Measurements from ENCODE around the gene SKOR2.
"Not testable (repeated sequence)": the region's sequence is repeated elsewhere in the genome, so short reads cannot be mapped to it uniquely, and the experiment has no call there.

Gene SKOR2

GRCh38 chr18:47187721-47188120 lies 63.7 kb downstream of the SKOR2 start:
- DNase-seq = no peak

- DNase-seq = no peak
Observed at GRCh38 chr18:47184419-47185050, 66.9 kb downstream of the SKOR2 start.

- DNase-seq = not testable (repeated sequence)
Observed at GRCh38 chr18:47182156-47182555, 69.3 kb downstream of the SKOR2 start.

- no peak for DNase-seq
Observed at GRCh38 chr18:47180765-47181164, 70.7 kb downstream of the SKOR2 start.

- no peak for DNase-seq
Observed at GRCh38 chr18:47179520-47179919, 71.9 kb downstream of the SKOR2 start.

GRCh38 chr18:47175898-47176575 lies 75.4 kb downstream of the SKOR2 start, which contains the start of gene IER3IP1:
TSS of gene IER3IP1 (minus strand) at chr18:47176364. CDS start at chr18:47176277, 87 bp downstream.
- no peak for DNase-seq

- DNase-seq = no peak
Observed at GRCh38 chr18:47175283-47175897, 76.1 kb downstream of the SKOR2 start.

- no peak for DNase-seq
Observed at GRCh38 chr18:47174545-47175116, 76.8 kb downstream of the SKOR2 start.

GRCh38 chr18:47172476-47172875 lies 79.0 kb downstream of the SKOR2 start:
- no peak for DNase-seq

- DNase-seq = no peak
Observed at GRCh38 chr18:47168913-47169312, 82.5 kb downstream of the SKOR2 start.

- no peak for DNase-seq
Observed at GRCh38 chr18:47168509-47168908, 83.0 kb downstream of the SKOR2 start.

- no peak for DNase-seq
Observed at GRCh38 chr18:47166294-47166693, 85.2 kb downstream of the SKOR2 start.

- DNase-seq = no peak
Observed at GRCh38 chr18:47163241-47163640, 88.2 kb downstream of the SKOR2 start.

GRCh38 chr18:47160256-47160655 lies 91.2 kb downstream of the SKOR2 start:
- no peak for DNase-seq

- DNase-seq = not testable (repeated sequence)
Observed at GRCh38 chr18:47158404-47158803, 93.1 kb downstream of the SKOR2 start.

Data from cortex of kidney (tissue), 1 donor.